GM21717 (cell line): ENCODE measurements around the gene ARHGEF12.

Source experiments
- ATAC-seq: cut with Tn5 transposase; IDR thresholded peaks from one replicate; pipeline ENCODE4 v1.9.1; 2021; ENCODE audit warnings: mild to moderate bottlenecking, moderate library complexity; ENCODE audit not compliant: unreplicated experiment

Gene ARHGEF12

GRCh38 chr11:120532082-120532831 lies 196.0 kb downstream of the ARHGEF12 start:
- ATAC-seq: no peak

GRCh38 chr11:120532832-120533196 lies 196.6 kb downstream of the ARHGEF12 start:
- ATAC-seq: no peak

- no peak for ATAC-seq
Observed at GRCh38 chr11:120536091-120536796, 200.0 kb downstream of the ARHGEF12 start.

- no peak for ATAC-seq
Observed at GRCh38 chr11:120536797-120537169, 200.6 kb downstream of the ARHGEF12 start.

- no peak for ATAC-seq
Observed at GRCh38 chr11:120537996-120538395, 201.8 kb downstream of the ARHGEF12 start.

GRCh38 chr11:120538707-120539106 lies 202.5 kb downstream of the ARHGEF12 start:
- no peak for ATAC-seq
